Common myeloid progenitor, CD34-positive (primary cell): ENCODE results near the gene CPEB3.
"Not testable (repeated sequence)": the region's sequence is repeated elsewhere in the genome, so short reads cannot be mapped to it uniquely, and the experiment has no call there.

Experiments
- CTCF ChIA-PET: fragments of 350-600 bp; sonication (Branson Sonifier 250); formaldehyde crosslinking; loops from one replicate; lab custom pipeline; 2021; ENCODE audit warnings: antibody characterized with exemption; lab: Charles Lee
- POLR2A ChIA-PET: fragments of 350-600 bp; sonication (Branson Sonifier 250); formaldehyde crosslinking; loops from one replicate; lab custom pipeline; 2021; ENCODE audit warnings: antibody characterized with exemption; lab: Charles Lee
- DNase-seq, 3 donors: peaks; one replicate each; pipeline versions ENCODE4 v3.0.0 to v3.0.0-alpha.2; 2013
- H3K27ac ChIP-seq, 2 experiments: 1 replicate in 1 of 2; 2 replicates in 1 of 2; pipeline ENCODE4 v1.7.0; 2013; ENCODE audit warnings: inconsistent platforms in 2 of 2, low read length in 2 of 2, mild to moderate bottlenecking in 2 of 2, low read depth in 1 of 2, moderate library complexity in 1 of 2; ENCODE audit not compliant: severe bottlenecking in 2 of 2, insufficient read depth in 1 of 2, poor library complexity in 1 of 2
- H3K27me3 ChIP-seq, 5 experiments: replicated peaks in 2 of 5; 1 replicate in 3 of 5; 2 replicates in 2 of 5; pipeline versions ENCODE4 v1.6.1 to v1.7.0; 2013; ENCODE audit warnings: low read length in 4 of 5, mild to moderate bottlenecking in 2 of 5, moderate library complexity in 2 of 5, inconsistent platforms in 1 of 5; ENCODE audit not compliant: insufficient read depth in 5 of 5, control insufficient read depth in 4 of 5
- H3K36me3 ChIP-seq, 4 experiments: 1 replicate in 2 of 4; 2 replicates in 2 of 4; pipeline versions ENCODE4 v1.6.1 to v1.7.0; 2013; ENCODE audit warnings: low read length in 3 of 4, control low read depth in 1 of 4, mild to moderate bottlenecking in 1 of 4; ENCODE audit not compliant: control insufficient read depth in 4 of 4, insufficient read depth in 4 of 4
- H3K4me1 ChIP-seq, 4 experiments: 1 replicate in 3 of 4; 2 replicates in 1 of 4; pipeline versions ENCODE4 v1.6.1 to v1.7.1; 2013; ENCODE audit warnings: low read length in 3 of 4, mild to moderate bottlenecking in 3 of 4, control low read depth in 1 of 4, inconsistent platforms in 1 of 4, moderate library complexity in 1 of 4; ENCODE audit not compliant: control insufficient read depth in 4 of 4, insufficient read depth in 4 of 4; ENCODE audit errors: control extremely low read depth in 1 of 4
- H3K4me3 ChIP-seq, 7 experiments: 1 replicate in 4 of 7; 2 replicates in 3 of 7; pipeline versions ENCODE4 v1.5.1 to v1.7.0; 2013; ENCODE audit warnings: mild to moderate bottlenecking in 7 of 7, low read length in 6 of 7, moderate library complexity in 6 of 7, inconsistent platforms in 2 of 7, low read depth in 2 of 7, control low read depth in 1 of 7; ENCODE audit not compliant: insufficient read depth in 4 of 7, control insufficient read depth in 1 of 7; ENCODE audit errors: extremely low read depth in 1 of 7
- H3K9me3 ChIP-seq, 5 experiments: 1 replicate in 4 of 5; 2 replicates in 1 of 5; pipeline versions ENCODE4 v1.6.1 to v1.7.1; 2013; ENCODE audit warnings: low read length in 4 of 5, mild to moderate bottlenecking in 2 of 5, inconsistent platforms in 1 of 5, low read depth in 1 of 5, moderate library complexity in 1 of 5; ENCODE audit not compliant: control insufficient read depth in 4 of 5, insufficient read depth in 2 of 5; ENCODE audit errors: control extremely low read depth in 1 of 5
- WGBS: methylation state at CpG from one replicate; pipeline ENCODE4 v1.1.5; 2013; ENCODE audit not compliant: insufficient coverage; 5-methylcytosine and 5-hydroxymethylcytosine counted together

CPEB3 gene

DNA sequence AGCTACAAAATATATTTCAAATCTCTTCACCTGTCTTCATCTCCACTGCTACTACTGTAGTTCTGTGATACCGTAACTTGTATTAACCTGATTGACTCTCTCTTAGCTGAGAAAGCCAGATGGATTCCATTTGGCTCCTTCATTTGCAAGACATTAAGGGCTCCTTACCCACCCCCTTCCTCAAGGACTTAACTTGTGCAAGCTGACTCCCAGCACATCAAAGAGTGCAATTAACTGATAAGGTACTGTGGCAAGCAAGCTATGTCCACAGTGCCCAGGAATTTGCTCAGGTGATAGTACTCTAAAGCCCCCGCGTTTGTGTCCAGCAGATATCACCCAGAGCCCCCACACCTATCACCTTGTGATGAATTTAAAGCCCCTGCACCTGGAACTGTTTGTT lies 257.8 kb downstream of the CPEB3 start:
- H3K9me3 ChIP-seq, POLR2A ChIA-PET, H3K27me3 ChIP-seq, DNase-seq, H3K27ac ChIP-seq, CTCF ChIA-PET, H3K4me1 ChIP-seq, H3K4me3 ChIP-seq: not testable (repeated sequence)
- peaks cover 14 to 48% (median 18%) of the 10 kb centered on the region in 4 experiments for H3K36me3 ChIP-seq
- WGBS = 88% methylated on average over 3 of the region's 3 CpGs

DNA sequence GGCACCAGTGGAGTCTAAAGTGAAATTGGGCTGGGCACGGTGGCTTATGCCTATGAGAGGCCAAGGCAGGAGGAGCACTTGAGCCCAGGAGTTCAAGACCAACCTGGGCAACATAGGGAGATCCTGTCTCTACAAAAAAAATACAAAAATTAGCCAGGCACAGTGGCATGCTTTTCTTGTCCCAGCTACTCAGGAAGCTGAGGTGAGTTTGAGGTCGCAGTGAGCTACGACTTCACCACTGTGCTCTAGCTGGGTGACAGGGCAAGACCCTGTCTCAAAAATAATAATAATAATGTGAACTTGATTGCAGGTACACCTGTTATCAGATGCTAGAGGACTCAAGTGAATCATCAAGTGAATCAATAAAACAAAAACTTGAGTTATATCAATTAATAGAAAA lies 259.3 kb downstream of the CPEB3 start:
- Histone ChIP-seq H3K27ac (no peak overlapping the region), H3K4me3 (no peak overlapping the region), H3K27me3 (no peaks in the 10 kb centered on the region), H3K9me3 (peaks cover 0 to 2% (median 0%) of the 10 kb centered on the region in 5 experiments), H3K36me3 (peaks cover 12 to 63% (median 26%) of the 10 kb centered on the region in 4 experiments), H3K4me1 (no peaks in the 10 kb centered on the region)
- ChIA-PET POLR2A (no interaction called here), CTCF (no interaction called here)
- WGBS = 94% methylated on average over 3 of the region's 3 CpGs
- no peak for DNase-seq

DNA sequence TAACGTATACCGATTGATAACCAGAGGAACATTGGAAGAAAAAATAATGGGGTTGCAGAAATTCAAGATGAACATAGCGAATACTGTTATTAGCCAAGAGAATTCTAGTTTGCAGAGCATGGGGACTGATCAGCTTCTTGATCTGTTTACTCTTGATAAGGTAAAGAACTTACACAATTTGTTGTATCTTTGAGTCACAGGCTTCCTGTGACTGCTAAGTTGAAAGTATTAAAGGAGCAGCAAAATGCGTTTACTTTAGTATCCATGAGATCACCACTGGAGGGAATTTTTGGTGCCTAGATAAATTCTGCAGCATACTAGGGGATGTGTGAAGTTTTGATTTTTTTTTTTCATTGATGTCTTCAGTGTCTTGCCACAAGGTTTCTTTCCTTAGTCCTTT lies 263.7 kb downstream of the CPEB3 start:
- POLR2A ChIA-PET = no interaction called here
- Histone ChIP-seq H3K27me3 (no peaks in the 10 kb centered on the region), H3K4me1 (no peaks in the 10 kb centered on the region), H3K9me3 (no peaks in the 10 kb centered on the region), H3K27ac (no peak overlapping the region), H3K36me3 (peaks cover 12 to 85% (median 39%) of the 10 kb centered on the region in 4 experiments), H3K4me3 (no peak overlapping the region)
- WGBS = 85% methylated on average over 4 of the region's 4 CpGs
- peak; percentile 61 to 84 (median 75) for DNase-seq
- CTCF ChIA-PET = no interaction called here

DNA sequence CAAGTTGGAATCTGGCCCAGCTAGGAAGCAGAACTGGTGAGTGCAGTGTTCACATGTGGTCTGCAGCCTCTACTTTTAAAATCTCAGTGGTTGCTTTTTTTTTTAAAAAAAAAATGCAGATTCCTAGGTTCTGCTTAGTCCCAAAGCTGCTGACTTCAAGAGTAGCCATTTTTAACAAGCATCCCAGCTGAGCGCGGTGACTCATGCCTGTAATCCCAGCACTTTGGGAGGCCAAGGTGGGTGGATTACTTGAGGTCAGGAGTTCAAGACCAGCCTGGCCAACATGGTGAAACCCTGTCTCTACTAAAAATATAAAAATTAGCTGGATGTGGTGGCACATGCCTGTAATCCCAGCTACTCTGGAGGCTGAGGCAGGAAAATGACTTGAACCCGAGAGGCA lies 265.5 kb downstream of the CPEB3 start:
- H3K36me3 ChIP-seq = peaks cover 12 to 76% (median 48%) of the 10 kb centered on the region in 4 experiments

DNA sequence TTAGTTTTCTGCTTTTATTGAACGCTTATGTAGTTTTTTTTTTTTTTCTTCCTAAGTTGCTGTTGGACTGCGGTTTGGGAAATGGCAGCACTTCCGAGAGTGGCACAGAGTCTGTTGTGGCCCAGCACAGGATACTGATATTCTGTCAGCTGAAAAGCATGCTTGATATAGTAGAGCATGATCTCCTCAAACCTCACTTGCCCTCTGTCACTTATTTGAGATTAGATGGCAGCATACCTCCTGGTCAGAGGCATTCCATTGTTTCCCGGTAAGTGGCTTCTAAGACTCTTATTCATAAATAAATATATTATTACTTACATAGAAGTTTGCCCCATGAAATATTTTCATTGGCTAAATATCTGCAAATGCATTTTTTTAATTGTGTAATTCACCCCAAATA lies 266.2 kb downstream of the CPEB3 start:
- Histone ChIP-seq H3K27me3 (no peaks in the 10 kb centered on the region), H3K27ac (no peak overlapping the region), H3K9me3 (no peaks in the 10 kb centered on the region), H3K4me1 (no peaks in the 10 kb centered on the region), H3K4me3 (no peak overlapping the region), H3K36me3 (peaks cover 11 to 80% (median 47%) of the 10 kb centered on the region in 4 experiments)
- ChIA-PET POLR2A (no interaction called here), CTCF (interaction anchor here (0.6 kb wide), 1 partner anchor 1530 kb away, joined by 4 read pairs; no protein-coding TSS in a partner anchor)
- DNase-seq = no peak
- WGBS = 100% methylated on average over 2 of the region's 4 CpGs

More for the DNA sequence above, 265.5 kb downstream of the CPEB3 start:
- H3K4me1 ChIP-seq, POLR2A ChIA-PET, DNase-seq, H3K4me3 ChIP-seq, H3K27ac ChIP-seq, H3K9me3 ChIP-seq, H3K27me3 ChIP-seq: not testable (repeated sequence)
- CTCF ChIA-PET = interaction anchor here (0.6 kb wide), 1 partner anchor 1530 kb away, joined by 4 read pairs; no protein-coding TSS in a partner anchor
- 80% methylated on average over 1 of the region's 3 CpGs for WGBS

DNA sequence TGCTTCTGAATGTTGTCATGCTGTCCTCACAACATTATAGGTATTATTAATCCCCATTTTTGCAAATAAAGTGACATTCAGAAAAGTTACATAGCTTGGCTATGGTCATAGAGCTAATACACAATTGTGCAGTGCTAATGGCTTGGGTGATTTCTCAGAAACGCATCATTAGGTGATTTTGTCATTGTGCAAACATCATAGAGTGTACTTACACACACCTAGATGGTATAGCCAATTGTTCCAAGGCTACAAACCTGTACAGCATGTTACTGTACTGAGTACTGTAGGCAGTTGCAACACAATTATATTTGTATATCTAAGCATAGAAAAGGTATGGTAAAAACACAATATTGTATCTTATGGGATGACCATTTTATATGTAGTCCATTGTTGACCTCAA lies 276.3 kb downstream of the CPEB3 start:
- CTCF ChIA-PET = no interaction called here
- DNase-seq = no peak
- H3K36me3 ChIP-seq = peaks cover 26 to 63% (median 47%) of the 10 kb centered on the region in 4 experiments

DNA sequence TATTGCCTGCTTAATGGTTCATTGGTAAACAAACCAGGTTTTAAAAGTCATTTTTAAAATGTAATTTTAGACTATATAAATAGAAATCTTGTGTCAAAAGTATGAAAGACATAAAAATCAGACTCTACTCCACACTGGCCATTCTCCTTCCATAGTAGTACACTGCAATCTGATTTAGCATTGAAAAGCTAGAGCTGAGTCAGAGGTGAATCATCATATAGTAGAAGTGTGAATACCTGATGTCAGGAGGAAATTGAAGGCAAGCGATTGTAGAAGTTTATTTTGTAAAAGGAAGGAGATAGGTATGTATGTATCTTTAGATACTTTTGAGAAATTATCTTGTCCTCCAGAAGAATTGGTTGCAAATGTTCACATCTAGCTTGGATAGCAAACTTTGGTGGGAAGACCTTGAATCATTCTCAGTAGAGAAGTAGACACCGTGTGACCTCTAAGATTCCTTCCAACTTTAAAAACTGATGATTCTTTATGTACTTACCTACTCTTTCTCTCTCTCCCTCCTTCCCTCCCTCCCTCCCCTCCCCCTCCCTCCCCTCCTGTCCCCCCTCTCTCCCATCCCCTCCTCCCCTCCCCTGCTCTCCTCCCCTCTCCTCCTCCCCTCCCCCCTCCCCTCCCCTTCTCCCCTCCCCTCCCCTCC lies 279.2 kb downstream of the CPEB3 start:
- Histone ChIP-seq H3K27me3 (no peaks in the 10 kb centered on the region), H3K36me3 (peaks cover 15 to 43% (median 33%) of the 10 kb centered on the region in 4 experiments), H3K4me3 (no peak overlapping the region), H3K9me3 (no peaks in the 10 kb centered on the region), H3K4me1 (peaks cover 0 to 13% (median 8%) of the 10 kb centered on the region in 4 experiments), H3K27ac (no peak overlapping the region)
- no CpG with 5 or more reads among the region's 2 CpGs for WGBS
- POLR2A ChIA-PET = no interaction called here
- peak in 2 of 3 donors; percentile 12 to 24 for DNase-seq
- CTCF ChIA-PET = interaction anchor here (1.8 kb wide), 1 partner anchor 10 kb away, joined by 5 read pairs; no protein-coding TSS in a partner anchor

More for the DNA sequence above, 276.3 kb downstream of the CPEB3 start:
- H3K4me3 ChIP-seq = no peak overlapping the region
- POLR2A ChIA-PET = no interaction called here
- WGBS = 100% methylated on average over 1 of the region's 1 CpG
- H3K4me1 ChIP-seq = no peaks in the 10 kb centered on the region
- no peak overlapping the region for H3K27ac ChIP-seq
- H3K9me3 ChIP-seq = no peaks in the 10 kb centered on the region
- no peaks in the 10 kb centered on the region for H3K27me3 ChIP-seq
